ENCODE data around the gene TRERF1.

Gene TRERF1

DNA sequence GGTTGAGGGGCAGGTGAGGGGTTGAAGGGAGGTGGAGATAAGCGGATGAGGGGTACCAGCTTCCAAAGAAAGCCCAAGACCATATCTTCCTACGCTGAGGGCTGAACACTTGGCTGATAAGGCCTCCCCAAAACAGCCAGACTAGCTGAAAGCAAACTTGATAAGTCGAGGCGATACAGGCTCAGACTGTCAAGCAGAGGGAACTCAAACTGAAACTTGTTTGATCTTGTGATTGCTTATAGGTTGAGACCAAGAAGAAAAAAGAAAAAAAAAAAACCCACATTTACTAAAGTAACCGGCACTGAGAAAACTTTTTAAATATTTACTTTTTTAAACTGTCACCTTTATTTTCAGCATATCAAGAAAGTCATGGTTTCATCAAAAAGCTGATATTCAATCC, 73.6 kb downstream of the TRERF1 start:
- Histone ChIP-seq H3K27ac (ENCODE audit: low read depth, low read length) (no peak overlapping the region), H3K36me3 (ENCODE audit: control insufficient read depth, insufficient read depth, low read length) (no peaks in the 10 kb centered on the region), H3K4me1 (ENCODE audit: control insufficient read depth, insufficient read depth, low read length) (0 out of 2 replicates have a peak, but pooled peaks cover 4% of the 10 kb centered on the region), H3K4me3 (ENCODE audit: low read depth, low read length) (no peak overlapping the region), H3K27me3 (ENCODE audit: control insufficient read depth, insufficient read depth, low read length) (no peaks in the 10 kb centered on the region), H3K9me3 (ENCODE audit: control insufficient read depth, insufficient read depth, low read length) (no peaks in the 10 kb centered on the region), H3K9ac (ENCODE audit: low read depth, low read length) (no peak overlapping the region)

DNA sequence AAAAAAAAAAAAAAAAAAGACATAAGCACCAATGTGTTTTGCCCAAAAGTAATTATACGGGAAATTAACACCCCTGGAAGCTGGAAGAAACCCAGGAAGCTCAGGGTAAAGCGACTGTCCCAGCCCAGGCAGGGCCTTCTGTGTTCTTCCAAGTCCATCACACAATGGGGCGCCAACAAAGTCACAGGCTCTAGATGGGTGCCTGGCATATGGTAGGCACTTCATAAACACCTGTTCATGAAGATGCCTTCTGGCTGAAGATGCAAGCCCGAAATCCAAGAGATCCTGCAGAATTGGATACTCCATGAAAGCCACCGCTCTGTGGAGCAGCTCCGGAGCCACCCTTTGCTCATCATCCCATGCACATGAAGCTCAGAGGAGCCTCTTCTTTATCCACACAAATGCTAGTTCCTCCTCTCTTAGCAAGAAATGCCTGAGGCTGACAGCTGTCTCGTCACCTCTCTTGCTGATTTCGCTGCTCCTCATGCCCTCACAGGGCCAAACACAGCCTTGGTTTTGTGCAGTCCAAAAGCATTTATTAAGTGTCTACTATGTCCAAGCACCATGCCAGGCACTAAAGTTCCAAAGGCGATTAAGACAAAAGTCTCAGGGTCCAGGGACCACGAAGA, 76.6 kb downstream of the TRERF1 start:
- H3K4me3 ChIP-seq (ENCODE audit: low read depth, low read length): no peak overlapping the region
- H3K9me3 ChIP-seq (ENCODE audit: control insufficient read depth, insufficient read depth, low read length): no peaks in the 10 kb centered on the region
- no peak overlapping the region for H3K9ac ChIP-seq (ENCODE audit: low read depth, low read length)
- no peaks in the 10 kb centered on the region for H3K36me3 ChIP-seq (ENCODE audit: control insufficient read depth, insufficient read depth, low read length)
- H3K4me1 ChIP-seq (ENCODE audit: control insufficient read depth, insufficient read depth, low read length): 0 out of 2 replicates have a peak, but pooled peaks cover 4% of the 10 kb centered on the region
- H3K27me3 ChIP-seq (ENCODE audit: control insufficient read depth, insufficient read depth, low read length): no peaks in the 10 kb centered on the region
- no peak overlapping the region for H3K27ac ChIP-seq (ENCODE audit: low read depth, low read length)

DNA sequence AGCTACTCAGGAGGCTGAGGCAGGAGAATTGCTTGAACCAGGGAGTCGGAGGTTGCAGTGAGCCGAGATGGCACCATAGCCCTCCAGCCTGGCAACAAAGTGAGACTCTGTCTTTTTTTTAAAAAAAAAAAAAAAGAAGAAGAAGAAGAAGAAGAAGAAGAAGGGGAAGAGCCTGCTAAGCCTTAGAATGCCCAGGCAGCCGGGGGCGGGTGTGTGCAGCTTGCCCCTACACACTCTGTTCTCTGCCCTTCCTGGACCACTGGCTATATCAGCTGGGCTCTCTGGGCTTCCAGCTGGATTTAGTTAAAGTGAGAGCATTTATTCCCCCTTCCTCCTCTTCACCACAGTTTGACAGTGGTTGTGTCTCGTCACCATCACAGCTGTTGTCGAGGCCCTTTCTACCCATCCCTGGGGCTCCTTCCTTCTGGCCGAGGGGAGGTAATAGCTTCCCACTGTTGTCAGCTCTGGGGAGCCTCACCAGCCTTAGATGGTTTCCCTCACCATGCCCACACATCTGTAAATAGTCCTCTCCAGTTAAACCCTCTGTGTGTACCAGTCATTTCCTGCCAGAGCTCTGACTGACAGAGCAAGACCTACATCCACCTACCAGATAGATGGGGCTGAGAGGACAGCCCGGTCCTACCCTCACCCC, 77.6 kb downstream of the TRERF1 start:
- Histone ChIP-seq H3K4me1 (ENCODE audit: control insufficient read depth, insufficient read depth, low read length) (0 out of 2 replicates have a peak, but pooled peaks cover 4% of the 10 kb centered on the region), H3K27me3 (ENCODE audit: control insufficient read depth, insufficient read depth, low read length) (no peaks in the 10 kb centered on the region), H3K36me3 (ENCODE audit: control insufficient read depth, insufficient read depth, low read length) (no peaks in the 10 kb centered on the region), H3K27ac (ENCODE audit: low read depth, low read length) (no peak overlapping the region), H3K4me3 (ENCODE audit: low read depth, low read length) (no peak overlapping the region), H3K9ac (ENCODE audit: low read depth, low read length) (no peak overlapping the region), H3K9me3 (ENCODE audit: control insufficient read depth, insufficient read depth, low read length) (no peaks in the 10 kb centered on the region)

DNA sequence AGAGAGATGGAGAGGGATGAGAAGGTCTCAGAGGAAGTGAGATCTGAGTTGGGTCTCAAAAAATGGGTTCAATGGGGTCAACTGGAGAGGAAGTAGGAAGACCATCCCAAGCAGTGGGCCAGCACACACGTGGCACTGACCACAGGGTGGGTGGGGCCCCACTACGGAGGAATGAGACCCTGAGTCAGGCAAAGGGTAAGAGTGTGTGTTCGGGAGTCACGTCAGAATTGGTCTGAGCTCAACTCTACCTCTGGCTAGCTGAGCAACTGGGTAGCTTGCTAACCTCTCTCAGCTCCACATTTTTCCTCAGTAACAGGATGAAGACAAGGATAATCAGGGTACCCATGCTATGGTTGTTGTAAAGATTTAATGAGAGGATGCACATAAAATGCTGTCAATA, 79.0 kb downstream of the TRERF1 start:
- no peaks in the 10 kb centered on the region for H3K9me3 ChIP-seq (ENCODE audit: control insufficient read depth, insufficient read depth, low read length)
- H3K4me1 ChIP-seq (ENCODE audit: control insufficient read depth, insufficient read depth, low read length): 0 out of 2 replicates have a peak, but pooled peaks cover 4% of the 10 kb centered on the region
- H3K27ac ChIP-seq (ENCODE audit: low read depth, low read length): no peak overlapping the region
- no peaks in the 10 kb centered on the region for H3K27me3 ChIP-seq (ENCODE audit: control insufficient read depth, insufficient read depth, low read length)
- no peak overlapping the region for H3K9ac ChIP-seq (ENCODE audit: low read depth, low read length)
- no peaks in the 10 kb centered on the region for H3K36me3 ChIP-seq (ENCODE audit: control insufficient read depth, insufficient read depth, low read length)
- no peak overlapping the region for H3K4me3 ChIP-seq (ENCODE audit: low read depth, low read length)

DNA sequence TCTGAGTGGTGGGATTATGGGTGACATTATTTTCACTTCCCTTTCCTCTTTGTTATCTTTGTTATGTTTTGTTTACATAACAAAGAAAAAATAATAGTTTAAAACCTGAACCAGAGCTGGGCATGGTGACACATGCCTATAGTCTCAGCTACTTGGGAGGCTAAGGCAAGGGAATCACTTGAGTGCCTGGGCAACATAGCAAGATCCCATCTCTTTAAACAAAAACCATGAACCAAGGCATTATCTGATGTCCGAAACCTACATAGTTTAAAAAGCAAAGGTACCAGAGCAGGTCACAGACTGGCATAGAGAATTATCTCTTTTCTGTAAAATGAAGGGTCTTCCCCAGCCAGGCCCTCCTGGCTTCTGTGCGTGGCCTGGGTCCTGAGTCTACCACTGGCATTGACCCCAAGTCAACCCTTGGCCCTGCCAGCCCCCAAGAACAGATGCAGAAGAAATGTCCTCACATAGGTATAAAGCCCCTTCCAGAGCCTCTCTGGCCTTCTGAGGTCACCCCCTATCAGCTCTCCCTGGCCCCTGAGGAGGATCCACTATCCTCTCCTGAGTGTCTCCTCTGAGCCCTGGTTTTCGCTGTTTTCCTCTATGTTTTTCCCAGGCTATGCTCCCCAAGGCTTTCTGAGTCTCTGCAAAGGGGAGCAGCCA, 81.3 kb downstream of the TRERF1 start:
- Histone ChIP-seq H3K4me1 (ENCODE audit: control insufficient read depth, insufficient read depth, low read length) (0 out of 2 replicates have a peak, but pooled peaks cover 6% of the 10 kb centered on the region), H3K36me3 (ENCODE audit: control insufficient read depth, insufficient read depth, low read length) (no peaks in the 10 kb centered on the region), H3K4me3 (ENCODE audit: low read depth, low read length) (no peak overlapping the region), H3K9me3 (ENCODE audit: control insufficient read depth, insufficient read depth, low read length) (no peaks in the 10 kb centered on the region), H3K9ac (ENCODE audit: low read depth, low read length) (no peak overlapping the region), H3K27me3 (ENCODE audit: control insufficient read depth, insufficient read depth, low read length) (no peaks in the 10 kb centered on the region), H3K27ac (ENCODE audit: low read depth, low read length) (no peak overlapping the region)

DNA sequence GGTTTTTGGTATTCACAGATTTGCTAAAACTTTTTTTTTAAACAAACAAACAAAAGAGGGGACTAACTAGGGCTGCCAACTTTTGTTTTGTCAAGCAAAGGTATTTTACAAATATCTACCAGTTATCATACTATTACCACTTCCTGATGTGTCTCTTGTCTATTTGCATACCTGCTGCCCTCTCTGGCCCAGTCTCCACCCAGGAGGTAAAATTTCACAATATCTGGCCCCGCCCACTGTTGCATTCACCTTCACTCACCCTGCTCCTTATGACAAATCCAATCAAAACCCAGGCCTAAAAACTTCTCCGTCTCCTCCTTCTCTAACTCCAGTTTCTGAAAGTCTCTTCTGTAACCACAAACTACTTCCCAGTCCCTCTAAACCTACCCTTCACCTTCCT, 82.2 kb downstream of the TRERF1 start:
- H3K4me1 ChIP-seq (ENCODE audit: control insufficient read depth, insufficient read depth, low read length): 0 out of 2 replicates have a peak, but pooled peaks cover 6% of the 10 kb centered on the region
- no peaks in the 10 kb centered on the region for H3K9me3 ChIP-seq (ENCODE audit: control insufficient read depth, insufficient read depth, low read length)
- H3K27ac ChIP-seq (ENCODE audit: low read depth, low read length): no peak overlapping the region

DNA sequence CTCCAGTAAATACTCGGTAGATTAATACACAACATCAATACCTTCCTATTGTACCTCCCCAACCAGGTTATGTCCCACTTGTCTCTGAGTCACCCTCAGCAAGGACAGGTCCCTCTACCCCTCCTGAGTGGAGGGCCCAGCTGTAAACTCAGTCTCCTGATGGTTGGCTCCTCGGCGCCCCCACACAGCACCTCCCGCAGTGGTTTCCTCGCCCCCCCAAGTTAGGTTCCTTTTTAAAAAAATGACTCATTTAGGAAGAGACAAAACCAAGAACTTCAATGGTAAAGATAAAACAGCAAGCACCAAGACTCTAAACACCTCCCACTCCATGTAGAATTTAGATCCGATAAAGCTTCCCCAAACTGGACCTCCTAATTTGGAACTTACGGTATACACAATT, 83.5 kb downstream of the TRERF1 start:
- H3K9ac ChIP-seq (ENCODE audit: low read depth, low read length): no peak overlapping the region
- no peaks in the 10 kb centered on the region for H3K36me3 ChIP-seq (ENCODE audit: control insufficient read depth, insufficient read depth, low read length)
- H3K27ac ChIP-seq (ENCODE audit: low read depth, low read length): no peak overlapping the region
- H3K27me3 ChIP-seq (ENCODE audit: control insufficient read depth, insufficient read depth, low read length): no peaks in the 10 kb centered on the region
- H3K4me3 ChIP-seq (ENCODE audit: low read depth, low read length): no peak overlapping the region
- H3K4me1 ChIP-seq (ENCODE audit: control insufficient read depth, insufficient read depth, low read length): 0 out of 2 replicates have a peak, but pooled peaks cover 6% of the 10 kb centered on the region
- no peaks in the 10 kb centered on the region for H3K9me3 ChIP-seq (ENCODE audit: control insufficient read depth, insufficient read depth, low read length)

More for the DNA sequence above, 82.2 kb downstream of the TRERF1 start:
- no peaks in the 10 kb centered on the region for H3K36me3 ChIP-seq (ENCODE audit: control insufficient read depth, insufficient read depth, low read length)
- H3K9ac ChIP-seq (ENCODE audit: low read depth, low read length): no peak overlapping the region
- no peak overlapping the region for H3K4me3 ChIP-seq (ENCODE audit: low read depth, low read length)
- no peaks in the 10 kb centered on the region for H3K27me3 ChIP-seq (ENCODE audit: control insufficient read depth, insufficient read depth, low read length)

DNA sequence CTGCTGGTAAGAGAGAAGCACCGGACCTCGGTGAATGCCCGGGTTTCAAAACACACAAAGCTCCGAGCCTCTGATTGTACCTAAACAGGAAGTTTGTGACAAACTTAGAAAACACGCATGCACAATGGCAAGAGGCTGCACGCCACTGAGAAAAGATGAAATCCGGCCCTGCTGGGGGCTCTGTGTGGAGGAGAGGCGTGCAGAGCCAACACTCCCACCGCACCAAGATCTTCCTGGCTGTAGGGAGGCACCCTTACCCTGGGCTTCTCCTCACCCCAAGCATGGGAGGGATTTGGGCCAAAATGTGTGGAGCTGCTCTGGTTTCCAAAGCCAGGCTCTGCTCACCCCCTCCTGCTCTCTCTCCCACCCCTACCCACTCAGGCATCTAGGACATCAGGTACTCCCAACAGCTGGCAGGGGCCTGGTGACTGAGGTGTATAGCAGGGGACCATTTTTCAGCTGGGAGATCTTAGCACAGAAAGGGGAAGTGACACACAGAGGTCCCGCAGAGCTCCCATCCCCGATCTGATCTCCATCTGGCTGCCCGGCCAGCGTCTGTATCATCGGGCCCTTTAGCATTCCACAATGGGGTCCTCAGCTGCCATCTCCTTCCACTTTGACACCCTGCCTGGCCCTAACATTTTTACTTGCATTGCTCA, 84.2 kb downstream of the TRERF1 start:
- Histone ChIP-seq H3K9ac (ENCODE audit: low read depth, low read length) (no peak overlapping the region), H3K4me3 (ENCODE audit: low read depth, low read length) (no peak overlapping the region), H3K27ac (ENCODE audit: low read depth, low read length) (no peak overlapping the region), H3K9me3 (ENCODE audit: control insufficient read depth, insufficient read depth, low read length) (no peaks in the 10 kb centered on the region), H3K4me1 (ENCODE audit: control insufficient read depth, insufficient read depth, low read length) (0 out of 2 replicates have a peak, but pooled peaks cover 6% of the 10 kb centered on the region), H3K36me3 (ENCODE audit: control insufficient read depth, insufficient read depth, low read length) (no peaks in the 10 kb centered on the region), H3K27me3 (ENCODE audit: control insufficient read depth, insufficient read depth, low read length) (no peaks in the 10 kb centered on the region)

DNA sequence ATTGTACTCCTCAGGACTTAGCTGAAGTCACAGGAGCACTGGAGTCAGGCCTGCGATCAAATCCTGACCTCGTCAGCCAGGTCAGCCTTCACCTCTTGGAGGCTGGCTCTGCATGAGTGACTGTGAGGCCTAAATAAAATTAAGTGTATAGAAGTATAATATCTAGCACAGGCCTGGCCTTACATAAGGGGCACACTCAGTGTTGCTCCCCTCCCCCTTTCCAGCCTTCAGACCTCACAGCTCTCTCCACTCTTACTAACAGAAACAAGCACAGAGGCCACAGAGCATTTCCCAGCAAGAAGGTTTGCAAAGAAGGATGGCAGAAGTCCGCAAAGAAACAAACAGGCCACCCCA, 84.8 kb downstream of the TRERF1 start:
- no peak overlapping the region for H3K9ac ChIP-seq (ENCODE audit: low read depth, low read length)
- H3K4me3 ChIP-seq (ENCODE audit: low read depth, low read length): no peak overlapping the region
- 0 out of 2 replicates have a peak, but pooled peaks cover 6% of the 10 kb centered on the region for H3K4me1 ChIP-seq (ENCODE audit: control insufficient read depth, insufficient read depth, low read length)

DNA sequence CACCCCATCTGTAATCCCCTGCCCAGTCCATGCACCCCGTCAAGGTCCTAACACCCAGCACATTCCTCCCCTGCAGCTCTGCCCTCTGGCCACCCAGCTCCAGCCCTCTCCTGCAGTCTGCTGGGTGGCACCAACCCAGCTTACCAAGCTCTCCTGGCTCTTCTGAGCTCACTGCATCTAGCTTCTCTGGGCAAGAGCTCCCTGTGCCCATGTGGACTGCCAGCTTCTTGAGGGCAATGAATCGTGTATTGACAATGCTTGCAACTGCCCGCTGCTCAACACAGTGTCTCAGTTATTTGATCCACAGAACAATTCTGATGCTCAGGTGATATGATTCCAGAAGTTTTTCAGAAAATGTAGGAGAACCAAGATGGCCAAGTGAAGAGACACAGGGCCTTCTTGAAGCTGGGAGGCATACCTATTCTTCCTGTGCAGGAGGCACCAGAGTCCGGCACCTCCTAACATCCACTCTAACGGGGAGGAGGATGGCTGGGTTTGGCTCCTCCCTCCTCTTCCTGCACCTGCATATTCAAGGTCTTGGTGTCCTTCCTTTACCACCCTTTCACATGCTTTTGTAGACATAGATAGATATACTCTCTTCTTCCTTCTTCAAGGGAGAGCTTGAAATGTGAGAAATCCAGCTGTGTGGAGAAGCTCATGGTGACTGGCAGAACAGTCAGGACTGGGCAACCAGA, 85.6 kb downstream of the TRERF1 start:
- Histone ChIP-seq H3K4me3 (ENCODE audit: low read depth, low read length) (no peak overlapping the region), H3K27ac (ENCODE audit: low read depth, low read length) (no peak overlapping the region), H3K4me1 (ENCODE audit: control insufficient read depth, insufficient read depth, low read length) (0 out of 2 replicates have a peak, but pooled peaks cover 6% of the 10 kb centered on the region), H3K27me3 (ENCODE audit: control insufficient read depth, insufficient read depth, low read length) (no peaks in the 10 kb centered on the region), H3K9ac (ENCODE audit: low read depth, low read length) (no peak overlapping the region), H3K9me3 (ENCODE audit: control insufficient read depth, insufficient read depth, low read length) (no peaks in the 10 kb centered on the region), H3K36me3 (ENCODE audit: control insufficient read depth, insufficient read depth, low read length) (no peaks in the 10 kb centered on the region)

More for the DNA sequence above, 84.8 kb downstream of the TRERF1 start:
- no peaks in the 10 kb centered on the region for H3K9me3 ChIP-seq (ENCODE audit: control insufficient read depth, insufficient read depth, low read length)
- no peaks in the 10 kb centered on the region for H3K36me3 ChIP-seq (ENCODE audit: control insufficient read depth, insufficient read depth, low read length)
- no peak overlapping the region for H3K27ac ChIP-seq (ENCODE audit: low read depth, low read length)
- H3K27me3 ChIP-seq (ENCODE audit: control insufficient read depth, insufficient read depth, low read length): no peaks in the 10 kb centered on the region
